ENCODE measurements around the gene PLA2G1B.

- TF ChIP-seq CTCF (IDR thresholded peaks at IDR 0.05; ENCODE audit: low read length) (no peak), EZH2 (optimal IDR thresholded peaks at IDR 0.05; ENCODE audit: low read depth, low read length) (no peak)
These were observed 34.1 kb upstream of the PLA2G1B start for GRCh38 chr12:120361506-120362208.
